Loucy (cell line): ENCODE measurements around the gene ZSCAN21.

Experiments used
- H2AFZ ChIP-seq: fragments of 200-600 bp; sonication (generic); 2 replicates; pipeline ENCODE4 v1.6.0; 2016; ENCODE audit warnings: antibody characterized with exemption, mild to moderate bottlenecking, low read length, moderate library complexity
- H3F3A ChIP-seq: fragments of 200-600 bp; 2 replicates; pipeline ENCODE4 v1.6.0; 2016; ENCODE audit warnings: antibody characterized with exemption, low read depth, mild to moderate bottlenecking
- H3K27me3 ChIP-seq: fragments of 200-600 bp; sonication (generic); 2 replicates; pipeline ENCODE4 v1.6.1; 2014; ENCODE audit warnings: low read length, mild to moderate bottlenecking; ENCODE audit not compliant: insufficient read depth, poor library complexity, severe bottlenecking
- H3K36me3 ChIP-seq: fragments of 200-600 bp; sonication (generic); 2 replicates; pipeline ENCODE4 v1.6.1; 2016; ENCODE audit warnings: low read length; ENCODE audit not compliant: insufficient read depth
- H3K4me1 ChIP-seq: fragments of 200-600 bp; sonication (generic); 2 replicates; pipeline ENCODE4 v1.5.1; 2014; ENCODE audit warnings: low read length, mild to moderate bottlenecking; ENCODE audit not compliant: insufficient read depth, poor library complexity, severe bottlenecking
- H3K4me2 ChIP-seq: fragments of 200-600 bp; sonication (generic); 2 replicates; pipeline ENCODE4 v1.6.0; 2014; ENCODE audit warnings: antibody characterized with exemption, low read length, low read depth, mild to moderate bottlenecking; ENCODE audit not compliant: poor library complexity, severe bottlenecking
- H3K4me3 ChIP-seq: fragments of 200-600 bp; sonication (generic); 2 replicates; pipeline ENCODE4 v1.5.1; 2014; ENCODE audit warnings: low read length, mild to moderate bottlenecking, mixed read lengths; ENCODE audit not compliant: poor library complexity, severe bottlenecking
- H3K79me2 ChIP-seq: fragments of 200-600 bp; sonication (generic); 2 replicates; pipeline ENCODE4 v1.6.1; 2014; ENCODE audit warnings: low read length; ENCODE audit not compliant: insufficient read depth
- H3K9ac ChIP-seq: fragments of 200-600 bp; sonication (generic); 2 replicates; pipeline ENCODE4 v1.6.0; 2014; ENCODE audit warnings: mild to moderate bottlenecking, low read depth, low read length, moderate library complexity; ENCODE audit not compliant: poor library complexity, severe bottlenecking
- H3K9me2 ChIP-seq: fragments of 200-600 bp; sonication (generic); replicated peaks from 2 replicates; pipeline ENCODE4 v1.6.1; 2016; ENCODE audit warnings: low read depth, low read length, mixed read lengths
- H3K9me3 ChIP-seq: fragments of 200-600 bp; sonication (generic); 2 replicates; pipeline ENCODE4 v1.6.1; 2014; ENCODE audit warnings: mild to moderate bottlenecking, antibody characterized with exemption, low read length, low read depth; ENCODE audit not compliant: insufficient read depth
- H4K20me1 ChIP-seq: fragments of 200-600 bp; sonication (generic); 2 replicates; pipeline ENCODE4 v1.6.0; 2014; ENCODE audit warnings: antibody characterized with exemption, low read length, mild to moderate bottlenecking; ENCODE audit not compliant: insufficient read depth, poor library complexity, severe bottlenecking
- CTCF ChIP-seq: fragments of 200-600 bp; sonication (generic); conservative IDR thresholded peaks from 2 replicates; pipeline ENCODE4 v1.5.1; 2014; ENCODE audit warnings: mild to moderate bottlenecking, antibody characterized with exemption, low read length
- EZH2phosphoT487 ChIP-seq: fragments of 200-600 bp; IDR thresholded peaks from 2 replicates; pipeline ENCODE4 v1.6.1; 2018; ENCODE audit warnings: antibody characterized with exemption, mild to moderate bottlenecking, moderate library complexity, borderline replicate concordance

Gene ZSCAN21

GRCh38 chr7:100015232-100016214 is 34.1 kb upstream of the ZSCAN21 start, which contains the start of gene ZKSCAN1:
Gene ZKSCAN1 (plus strand): TSS chr7:100015596. CDS start chr7:100023507, 7,911 bp downstream.
- TF ChIP-seq EZH2phosphoT487 (no peak), CTCF (no peak)
- peak within 1 kb of the TSS; percentile 77 for H3K9ac ChIP-seq
- no peaks in the 10 kb centered on the region for H3K36me3 ChIP-seq
- H2AFZ ChIP-seq, result peak within 1 kb of the TSS; percentile 91
- peak within 1 kb of the TSS; percentile 80 for H3K4me3 ChIP-seq
- peaks cover 49% of the 10 kb centered on the region for H3K79me2 ChIP-seq
- peaks cover 23% of the 10 kb centered on the region for H3K4me1 ChIP-seq
- peak within 1 kb of the TSS; percentile 91 for H3K4me2 ChIP-seq
- peaks cover 30% of the 10 kb centered on the region for H4K20me1 ChIP-seq
- H3F3A ChIP-seq, result no peaks in the 10 kb centered on the region
- no peaks in the 10 kb centered on the region for H3K27me3 ChIP-seq
- H3K9me3 ChIP-seq, result no peaks in the 10 kb centered on the region
- H3K9me2 ChIP-seq, result no peaks in the 10 kb centered on the region

- H3K4me1 ChIP-seq, result peaks cover 23% of the 10 kb centered on the region
- TF ChIP-seq EZH2phosphoT487, result no peak
- 0 out of 2 replicates have a peak, but pooled peaks have one; percentile 12 for TF ChIP-seq CTCF
- peaks cover 33% of the 10 kb centered on the region for H4K20me1 ChIP-seq
- no peaks in the 10 kb centered on the region for H3F3A ChIP-seq
- H3K9me3 ChIP-seq, result no peaks in the 10 kb centered on the region
- peak overlapping the region; percentile 80 for H3K4me3 ChIP-seq
- peak overlapping the region; percentile 77 for H3K9ac ChIP-seq
- H3K79me2 ChIP-seq, result peaks cover 55% of the 10 kb centered on the region
- no peaks in the 10 kb centered on the region for H3K27me3 ChIP-seq
- no peak overlapping the region for H2AFZ ChIP-seq
- H3K4me2 ChIP-seq, result peak overlapping the region; percentile 91
- no peaks in the 10 kb centered on the region for H3K36me3 ChIP-seq
- H3K9me2 ChIP-seq, result no peaks in the 10 kb centered on the region
Measured at GRCh38 chr7:100016215-100016901, 33.2 kb upstream of the ZSCAN21 start.

GRCh38 chr7:100017300-100017699 is 32.3 kb upstream of the ZSCAN21 start:
- H3K79me2 ChIP-seq, result peaks cover 64% of the 10 kb centered on the region
- no peaks in the 10 kb centered on the region for H3K9me3 ChIP-seq
- H3K4me1 ChIP-seq, result peaks cover 23% of the 10 kb centered on the region
- peak overlapping the region; percentile 80 for H3K4me3 ChIP-seq
- no peaks in the 10 kb centered on the region for H3K36me3 ChIP-seq
- peak overlapping the region; percentile 77 for H3K9ac ChIP-seq
- peaks cover 33% of the 10 kb centered on the region for H4K20me1 ChIP-seq
- H2AFZ ChIP-seq, result no peak overlapping the region
- no peaks in the 10 kb centered on the region for H3F3A ChIP-seq
- H3K4me2 ChIP-seq, result peak overlapping the region; percentile 91
- H3K27me3 ChIP-seq, result no peaks in the 10 kb centered on the region
- TF ChIP-seq CTCF (no peak), EZH2phosphoT487 (no peak)
- H3K9me2 ChIP-seq, result no peaks in the 10 kb centered on the region
